IMR-90 (cell line): Measurements from ENCODE around the gene ELP4. TPM values are rescaled to one million over a fixed set of nuclear protein-coding genes. Genes with fewer than 3 reads are reported as not detected.
"Not testable (repeated sequence)": the region's sequence is repeated elsewhere in the genome, so short reads cannot be mapped to it uniquely, and the experiment has no call there.

Experiments
- ATAC-seq: fragments of 200-7000 bp; cut with Tn5 transposase; 2 replicates; pipeline ENCODE4 v1.9.1; 2020; ENCODE audit warnings: low read depth, mild to moderate bottlenecking, moderate library complexity
- BruUV-seq: library from RNA; stranded (reverse); fragments of 400-500 nt; replicated peaks from 2 replicates; lab custom pipeline; 2021; lab: Mats Ljungman, UMichigan
- CTCF ChIA-PET: fragments of 300-600 bp; formaldehyde crosslinking; extraction: SDS; loops from one replicate; lab custom pipeline; 2021; ENCODE audit warnings: antibody characterized with exemption; lab: Yijun Ruan, JAX
- POLR2A ChIA-PET: fragments of 300-600 bp; sonication (Branson Sonifier 250); formaldehyde crosslinking; loops from one replicate; lab custom pipeline; 2022; ENCODE audit warnings: antibody characterized with exemption; ENCODE audit not compliant: unreplicated experiment; lab: Charles Lee
- DNase-seq: peaks from one replicate; pipeline ENCODE4 v3.0.0; 2013
- H2AFZ ChIP-seq: replicated peaks from 2 replicates; pipeline ENCODE3; 2013; ENCODE audit warnings: low read length, mild to moderate bottlenecking; ENCODE audit not compliant: poor library complexity
- H2AK5ac ChIP-seq: 2 replicates; pipeline ENCODE4 v1.6.1; 2013; ENCODE audit warnings: low read depth, low read length, inconsistent platforms
- H2AK9ac ChIP-seq: replicated peaks from 2 replicates; pipeline ENCODE3; 2013; ENCODE audit warnings: mild to moderate bottlenecking, low read depth, low read length, moderate library complexity; ENCODE audit not compliant: poor library complexity
- H2BK120ac ChIP-seq: 2 replicates; pipeline ENCODE4 v1.6.1; 2013; ENCODE audit warnings: low read depth, low read length, inconsistent platforms
- H2BK15ac ChIP-seq: 3 replicates; pipeline ENCODE4 v1.6.1; 2013; ENCODE audit warnings: low read depth, low read length, inconsistent platforms
- H2BK20ac ChIP-seq: 2 replicates; pipeline ENCODE4 v1.6.1; 2013; ENCODE audit warnings: low read depth, mild to moderate bottlenecking, inconsistent platforms, low read length, moderate library complexity
- H2BK5ac ChIP-seq: 2 replicates; pipeline ENCODE4 v1.6.1; 2013; ENCODE audit warnings: mild to moderate bottlenecking, low read depth, low read length, inconsistent platforms; ENCODE audit not compliant: poor library complexity, severe bottlenecking
- H3K14ac ChIP-seq: replicated peaks from 2 replicates; pipeline ENCODE4 v1.6.1; 2013; ENCODE audit warnings: low read depth, low read length, inconsistent platforms
- H3K18ac ChIP-seq: 2 replicates; pipeline ENCODE4 v1.6.1; 2013; ENCODE audit warnings: low read depth, low read length, control low read depth
- H3K23ac ChIP-seq: 2 replicates; pipeline ENCODE4 v1.6.1; 2013; ENCODE audit warnings: low read depth, low read length, inconsistent platforms
- H3K27ac ChIP-seq: 2 replicates; pipeline ENCODE4 v1.5.1; 2013; ENCODE audit warnings: mild to moderate bottlenecking, control low read depth, low read length; ENCODE audit not compliant: insufficient read depth
- H3K27me3 ChIP-seq: 2 replicates; pipeline ENCODE4 v1.6.1; 2013; ENCODE audit warnings: low read length; ENCODE audit not compliant: control insufficient read depth, insufficient read depth
- H3K36me3 ChIP-seq: 2 replicates; pipeline ENCODE4 v1.6.1; 2013; ENCODE audit warnings: low read length, mixed read lengths; ENCODE audit not compliant: control insufficient read depth, insufficient read depth
- H3K4ac ChIP-seq: 2 replicates; pipeline ENCODE4 v1.6.1; 2013; ENCODE audit warnings: low read depth, low read length, inconsistent platforms
- H3K4me1 ChIP-seq: 2 replicates; pipeline ENCODE4 v1.6.1; 2013; ENCODE audit warnings: low read length, mixed read lengths; ENCODE audit not compliant: control insufficient read depth, insufficient read depth
- H3K4me2 ChIP-seq: 2 replicates; pipeline ENCODE4 v1.6.1; 2013; ENCODE audit warnings: low read depth, mild to moderate bottlenecking, control low read depth, low read length, moderate library complexity
- H3K4me3 ChIP-seq: 2 replicates; pipeline ENCODE4 v1.5.1; 2013; ENCODE audit warnings: low read depth, mild to moderate bottlenecking, control low read depth, low read length, moderate library complexity; ENCODE audit not compliant: insufficient read depth
- H3K56ac ChIP-seq: 2 replicates; pipeline ENCODE4 v1.6.1; 2013; ENCODE audit warnings: low read length, inconsistent platforms; ENCODE audit not compliant: insufficient read depth; ENCODE audit errors: extremely low read depth
- H3K79me1 ChIP-seq, 2 experiments: 2 replicates each; pipeline ENCODE4 v1.6.1; 2013; ENCODE audit warnings: low read length in 2 of 2, inconsistent platforms in 1 of 2, low read depth in 1 of 2
- H3K9ac ChIP-seq: 2 replicates; pipeline ENCODE4 v1.6.1; 2013; ENCODE audit warnings: low read depth, low read length, control low read depth
- H3K9me1 ChIP-seq: 2 replicates; pipeline ENCODE4 v1.6.1; 2013; ENCODE audit warnings: low read length, inconsistent platforms; ENCODE audit not compliant: insufficient read depth
- H3K9me3 ChIP-seq: 2 replicates; pipeline ENCODE4 v1.6.1; 2013; ENCODE audit warnings: low read length; ENCODE audit not compliant: control insufficient read depth, insufficient read depth
- H4K20me1 ChIP-seq: 2 replicates; pipeline ENCODE4 v1.6.1; 2013; ENCODE audit warnings: low read length, inconsistent platforms; ENCODE audit not compliant: insufficient read depth
- H4K5ac ChIP-seq: 2 replicates; pipeline ENCODE4 v1.6.1; 2013; ENCODE audit warnings: mild to moderate bottlenecking, low read depth, low read length, control low read depth
- H4K8ac ChIP-seq, 2 experiments: 2 replicates each; pipeline ENCODE4 v1.6.1; 2013; ENCODE audit warnings: low read depth in 2 of 2, low read length in 2 of 2, control low read depth in 1 of 2, inconsistent platforms in 1 of 2
- H4K91ac ChIP-seq: 2 replicates; pipeline ENCODE4 v1.6.1; 2013; ENCODE audit warnings: low read depth, low read length, inconsistent platforms; ENCODE audit not compliant: insufficient read depth
- BHLHE40 ChIP-seq: fragments of 150-350 bp; IDR thresholded peaks from 2 replicates; pipeline ENCODE4 v1.6.1; 2016; ENCODE audit warnings: mild to moderate bottlenecking, low read depth, low read length
- CEBPB ChIP-seq: IDR thresholded peaks from 2 replicates; pipeline ENCODE4 v1.6.1; 2012; ENCODE audit warnings: low read depth, low read length, improper control_type of control experiment
- NFE2L2 ChIP-seq: fragments of 150-350 bp; IDR thresholded peaks from 2 replicates; pipeline ENCODE4 v1.6.1; 2016; ENCODE audit warnings: low read depth, mild to moderate bottlenecking, low read length
- POLR2A ChIP-seq: IDR thresholded peaks from 2 replicates; pipeline ENCODE4 v1.6.1; 2012; ENCODE audit warnings: mild to moderate bottlenecking, low read depth, low read length
- RAD21 ChIP-seq: IDR thresholded peaks from 2 replicates; pipeline ENCODE4 v1.6.1; 2012; ENCODE audit warnings: low read length, improper control_type of control experiment
- RCOR1 ChIP-seq: IDR thresholded peaks from 2 replicates; pipeline ENCODE4 v1.6.1; 2012; ENCODE audit warnings: mild to moderate bottlenecking, low read length, improper control_type of control experiment; ENCODE audit not compliant: insufficient replicate concordance
- WGBS, 2 experiments: methylation state at CpG; one replicate each; pipeline versions ENCODE4 v1.1.5 to v1.1.7; 2013; ENCODE audit warnings: missing lambda C conversion rate in 2 of 2; ENCODE audit not compliant: insufficient read length in 1 of 2; ENCODE audit errors: extremely low coverage in 2 of 2; 5-methylcytosine and 5-hydroxymethylcytosine counted together
- dilution Hi-C: fragments of 300-500 bp; cut with HindIII; formaldehyde crosslinking; loops from one replicate; pipeline ENCODE4 v1.14.3; 2018; ENCODE audit warnings: low sequenced_read_pairs; ENCODE audit not compliant: unreplicated experiment
- in situ Hi-C: fragments of 300-500 bp; cut with MboI; formaldehyde crosslinking; loops from 3 replicates; pipeline ENCODE4 v1.14.3; 2019; ENCODE audit warnings: low sequenced_read_pairs, inconsistent platforms, mixed read lengths
- intact Hi-C: fragments of 100-400 bp; cut with micrococcal nuclease; formaldehyde crosslinking; loops from 2 replicates; pipeline ENCODE4 v1.10.0; 2022
- polyA plus RNA-seq, 3 experiments: library from polyadenylated mRNA; depleted of rRNA; stranded (reverse); fragments of >200 nt; gene quantifications; 2 replicates each; pipeline ENCODE4 v1.2.3, GENCODE V29; 2012; ENCODE audit warnings: low replicate concordance in 1 of 3
- total RNA-seq: library from RNA; depleted of rRNA; stranded (reverse); fragments of >200 nt; gene quantifications from 2 replicates; pipeline ENCODE4 v1.2.3, GENCODE V29; 2012
- TF ChIP-seq, protein P1 (sequence below): fragments of 150-350 bp; IDR thresholded peaks from 2 replicates; pipeline ENCODE4 v1.6.1; 2016; ENCODE audit warnings: low read depth, mild to moderate bottlenecking, low read length, moderate library complexity, borderline replicate concordance
- TF ChIP-seq, protein P2 (sequence below): fragments of 150-350 bp; IDR thresholded peaks from 2 replicates; pipeline ENCODE4 v1.6.1; 2017; ENCODE audit warnings: mild to moderate bottlenecking, antibody characterized with exemption, low read length, low read depth

The ELP4 gene
- total and polyA plus RNA-seq, 2 of the 4 experiments (the other 2 are of a cell fraction) = 8.4 to 20.4 TPM

DNA sequence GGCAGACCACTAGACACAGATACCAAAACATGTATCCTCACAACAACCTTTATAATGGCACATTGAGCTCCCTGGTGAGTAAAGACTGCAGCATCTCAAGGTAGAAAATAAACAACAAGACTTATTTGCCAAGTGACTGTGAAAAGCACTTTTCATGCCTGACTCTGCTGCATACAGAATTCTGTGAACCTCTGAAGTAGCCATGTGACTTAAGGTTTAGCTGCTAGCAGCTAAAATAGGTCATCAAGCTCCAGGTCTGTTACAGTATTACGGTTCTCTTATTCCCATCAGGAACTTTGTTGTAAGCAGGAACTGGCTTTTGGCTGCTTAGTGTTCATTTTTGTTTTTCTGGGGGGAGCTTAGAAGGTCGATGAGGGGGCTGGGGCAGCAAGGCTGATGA lies 162.1 kb downstream of the ELP4 start:
- H3K56ac ChIP-seq = no peak overlapping the region
- no peak overlapping the region for H3K27ac ChIP-seq
- H2BK20ac ChIP-seq = no peak overlapping the region
- POLR2A ChIA-PET = interaction anchor here (0.6 kb wide), 1 partner anchor 11 kb away, joined by 3 read pairs; no protein-coding TSS in a partner anchor
- DNase-seq (no peak), ATAC-seq (no peak)
- no peak overlapping the region for H3K4ac ChIP-seq
- H3K9ac ChIP-seq = no peak overlapping the region
- H2BK15ac ChIP-seq = no peak overlapping the region
- no peak overlapping the region for H3K14ac ChIP-seq
- in situ Hi-C loops = no loop called here
- WGBS, 2 experiments = no CpG with 5 or more reads among the region's 2 CpGs
- BruUV-seq = no TSS peak
- H4K20me1 ChIP-seq = no peaks in the 10 kb centered on the region
- H3K4me1 ChIP-seq = no peaks in the 10 kb centered on the region
- no peak overlapping the region for H2AK9ac ChIP-seq
- H2BK120ac ChIP-seq = no peak overlapping the region
- H3K9me1 ChIP-seq = no peaks in the 10 kb centered on the region
- H2AK5ac ChIP-seq = no peak overlapping the region
- H3K9me3 ChIP-seq = no peaks in the 10 kb centered on the region
- no peaks in the 10 kb centered on the region for H3K36me3 ChIP-seq
- intact Hi-C loops = no loop called here
- no peak overlapping the region for H3K23ac ChIP-seq
- H4K5ac ChIP-seq = no peak overlapping the region
- H2BK5ac ChIP-seq = no peak overlapping the region
- no peak overlapping the region for H3K4me2 ChIP-seq
- H4K8ac ChIP-seq = no peak overlapping the region
- H3K18ac ChIP-seq = no peak overlapping the region
- CTCF ChIA-PET = no interaction called here
- no peak overlapping the region for H3K4me3 ChIP-seq
- no peak overlapping the region for H4K91ac ChIP-seq
- H3K27me3 ChIP-seq = no peaks in the 10 kb centered on the region
- dilution Hi-C loops = no loop called here
- no peaks in the 10 kb centered on the region for H3K79me1 ChIP-seq
- TF ChIP-seq, protein P1, sequence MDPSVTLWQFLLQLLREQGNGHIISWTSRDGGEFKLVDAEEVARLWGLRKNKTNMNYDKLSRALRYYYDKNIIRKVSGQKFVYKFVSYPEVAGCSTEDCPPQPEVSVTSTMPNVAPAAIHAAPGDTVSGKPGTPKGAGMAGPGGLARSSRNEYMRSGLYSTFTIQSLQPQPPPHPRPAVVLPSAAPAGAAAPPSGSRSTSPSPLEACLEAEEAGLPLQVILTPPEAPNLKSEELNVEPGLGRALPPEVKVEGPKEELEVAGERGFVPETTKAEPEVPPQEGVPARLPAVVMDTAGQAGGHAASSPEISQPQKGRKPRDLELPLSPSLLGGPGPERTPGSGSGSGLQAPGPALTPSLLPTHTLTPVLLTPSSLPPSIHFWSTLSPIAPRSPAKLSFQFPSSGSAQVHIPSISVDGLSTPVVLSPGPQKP = no peak
- TF ChIP-seq POLR2A = no peak
- no peak for TF ChIP-seq RAD21
- no peak for TF ChIP-seq CEBPB
- TF ChIP-seq, protein P2, sequence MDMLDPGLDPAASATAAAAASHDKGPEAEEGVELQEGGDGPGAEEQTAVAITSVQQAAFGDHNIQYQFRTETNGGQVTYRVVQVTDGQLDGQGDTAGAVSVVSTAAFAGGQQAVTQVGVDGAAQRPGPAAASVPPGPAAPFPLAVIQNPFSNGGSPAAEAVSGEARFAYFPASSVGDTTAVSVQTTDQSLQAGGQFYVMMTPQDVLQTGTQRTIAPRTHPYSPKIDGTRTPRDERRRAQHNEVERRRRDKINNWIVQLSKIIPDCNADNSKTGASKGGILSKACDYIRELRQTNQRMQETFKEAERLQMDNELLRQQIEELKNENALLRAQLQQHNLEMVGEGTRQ = no peak
- TF ChIP-seq NFE2L2 = no peak
- TF ChIP-seq BHLHE40 = no peak
- TF ChIP-seq RCOR1 = no peak
- H2AFZ ChIP-seq = no peak overlapping the region

DNA sequence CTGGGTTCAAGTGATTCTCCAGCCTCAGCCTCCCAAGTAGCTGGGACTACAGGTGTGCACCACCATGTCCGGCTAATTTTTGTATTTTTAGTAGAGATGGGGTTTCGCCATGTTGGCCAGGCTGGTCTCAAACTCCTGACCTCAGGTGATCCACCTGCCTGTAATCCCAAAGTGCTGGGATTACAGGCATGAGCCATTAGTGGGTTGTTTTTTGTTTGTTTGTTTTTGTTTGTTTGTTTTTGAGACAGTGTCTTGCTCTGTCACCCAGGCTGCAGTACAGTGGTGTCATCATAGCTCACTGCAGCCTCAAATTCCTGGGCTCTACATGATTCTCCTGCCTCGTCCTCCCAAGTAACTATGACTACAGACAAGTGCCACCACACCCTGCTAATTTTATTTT lies 163.5 kb downstream of the ELP4 start:
- H2BK120ac ChIP-seq, H3K56ac ChIP-seq, dilution Hi-C loops, H3K23ac ChIP-seq, H2BK15ac ChIP-seq, H3K27me3 ChIP-seq, CTCF ChIA-PET, H4K8ac ChIP-seq, H3K4ac ChIP-seq, H2AFZ ChIP-seq, H3K9me1 ChIP-seq, H3K18ac ChIP-seq, H3K27ac ChIP-seq, H2BK20ac ChIP-seq, H2BK5ac ChIP-seq, H2AK5ac ChIP-seq, H4K5ac ChIP-seq, BruUV-seq, H3K36me3 ChIP-seq, in situ Hi-C loops, H3K9me3 ChIP-seq, H3K4me2 ChIP-seq, H4K20me1 ChIP-seq, H3K4me1 ChIP-seq, POLR2A ChIA-PET, H3K4me3 ChIP-seq, H4K91ac ChIP-seq, H3K14ac ChIP-seq, H2AK9ac ChIP-seq, ATAC-seq, H3K9ac ChIP-seq, intact Hi-C loops, DNase-seq, H3K79me1 ChIP-seq: not testable (repeated sequence)
- WGBS, 2 experiments = no CpG with 5 or more reads among the region's 3 CpGs
